ENCODE data around the gene RUSC1. TPM values are rescaled to one million over a fixed set of nuclear protein-coding genes. Genes with fewer than 3 reads are reported as not detected.
"Not testable (repeated sequence)": the region's sequence is repeated elsewhere in the genome, so short reads cannot be mapped to it uniquely, and the experiment has no call there.

The RUSC1 gene
- total RNA-seq, 8 experiments from 2014 or later, result 8.4 to 92.6 (median 49.8) TPM

GRCh38 chr1:155285631-155286044, 35.1 kb upstream of the RUSC1 start:
- 60 to 100% (median 94%) methylated on average over 1 to 16 of the region's 18 CpGs; no CpG with 5 or more reads in 4 of the 10 experiments for WGBS, 10 experiments
- Histone ChIP-seq H3K4me1 (replicated peaks in 1 of 2) (no peaks in the 10 kb centered on the region), H3K27ac (no peak overlapping the region), H3K4me3 (no peak overlapping the region)
- peak in 1 of 8 experiments; percentile 11 for ATAC-seq (replicated peaks in 6 of 8)
- in situ Hi-C loops (cut with MboI; ENCODE audit: low pct_unique_long_range_greater_than_20kb in 2 of 9, low sequenced_read_pairs in 9 of 9, unreplicated experiment in 9 of 9), result no loop called here

GRCh38 chr1:155286544-155286943, 34.1 kb upstream of the RUSC1 start:
- H3K4me1 ChIP-seq (replicated peaks in 1 of 2), result no peaks in the 10 kb centered on the region
- no peak overlapping the region for H3K27ac ChIP-seq
- in situ Hi-C loops (cut with MboI; ENCODE audit: low pct_unique_long_range_greater_than_20kb in 2 of 9, low sequenced_read_pairs in 9 of 9, unreplicated experiment in 9 of 9), result no loop called here
- WGBS, 10 experiments, result 72 to 100% (median 94%) methylated on average over 1 to 2 of the region's 2 CpGs; no CpG with 5 or more reads in 6 of the 10 experiments
- no peak for ATAC-seq (replicated peaks in 6 of 8)
- H3K4me3 ChIP-seq, result no peak overlapping the region

GRCh38 chr1:155287987-155288543, 32.6 kb upstream of the RUSC1 start:
- Histone ChIP-seq H3K4me1 (replicated peaks in 1 of 2) (no peaks in the 10 kb centered on the region), H3K27ac (no peak overlapping the region), H3K4me3 (no peak overlapping the region)
- peak in 4 of 8 experiments; percentile 14 to 24 (median 22) for ATAC-seq (replicated peaks in 6 of 8)
- WGBS, 10 experiments, result 85 to 100% (median 87%) methylated on average over 1 to 7 of the region's 21 CpGs; no CpG with 5 or more reads in 7 of the 10 experiments
- in situ Hi-C loops (cut with MboI; ENCODE audit: low pct_unique_long_range_greater_than_20kb in 2 of 9, low sequenced_read_pairs in 9 of 9, unreplicated experiment in 9 of 9), result no loop called here

- H3K27ac ChIP-seq; H3K4me3 ChIP-seq; in situ Hi-C loops (cut with MboI; ENCODE audit: low pct_unique_long_range_greater_than_20kb in 2 of 9, low sequenced_read_pairs in 9 of 9, unreplicated experiment in 9 of 9); ATAC-seq (replicated peaks in 6 of 8); H3K4me1 ChIP-seq (replicated peaks in 1 of 2): not testable (repeated sequence)
- 53 to 100% (median 82%) methylated on average over 3 to 8 of the region's 10 CpGs; no CpG with 5 or more reads in 2 of the 10 experiments for WGBS, 10 experiments
These were observed 29.7 kb upstream of the RUSC1 start for GRCh38 chr1:155291006-155291405.

- Histone ChIP-seq H3K4me1 (replicated peaks in 1 of 2) (peaks cover 18 to 21% of the 10 kb centered on the region in 2 donors), H3K27ac (no peak overlapping the region), H3K4me3 (no peak overlapping the region)
- 53 to 100% (median 80%) methylated on average over 1 to 10 of the region's 17 CpGs; no CpG with 5 or more reads in 4 of the 10 experiments for WGBS, 10 experiments
- in situ Hi-C loops (cut with MboI; ENCODE audit: low pct_unique_long_range_greater_than_20kb in 2 of 9, low sequenced_read_pairs in 9 of 9, unreplicated experiment in 9 of 9), result no loop called here
- no peak for ATAC-seq (replicated peaks in 6 of 8)
These were observed 27.5 kb upstream of the RUSC1 start for GRCh38 chr1:155293086-155293749.

GRCh38 chr1:155294520-155295182, 26.0 kb upstream of the RUSC1 start:
- 42 to 88% (median 58%) methylated on average over 10 to 32 of the region's 46 CpGs; no CpG with 5 or more reads in 4 of the 10 experiments for WGBS, 10 experiments
- Histone ChIP-seq H3K27ac (no peak overlapping the region), H3K4me3 (no peak overlapping the region), H3K4me1 (replicated peaks in 1 of 2) (peaks cover 18 to 23% of the 10 kb centered on the region in 2 donors)
- ATAC-seq (replicated peaks in 6 of 8), result peak in 2 of 8 experiments; percentile 13 to 19
- in situ Hi-C loops (cut with MboI; ENCODE audit: low pct_unique_long_range_greater_than_20kb in 2 of 9, low sequenced_read_pairs in 9 of 9, unreplicated experiment in 9 of 9), result no loop called here

GRCh38 chr1:155295183-155295941, 25.3 kb upstream of the RUSC1 start:
- Histone ChIP-seq H3K27ac (no peak overlapping the region), H3K4me1 (replicated peaks in 1 of 2) (peaks cover 18 to 23% of the 10 kb centered on the region in 2 donors), H3K4me3 (no peak overlapping the region)
- in situ Hi-C loops (cut with MboI; ENCODE audit: low pct_unique_long_range_greater_than_20kb in 2 of 9, low sequenced_read_pairs in 9 of 9, unreplicated experiment in 9 of 9), result no loop called here
- peak in 5 of 8 experiments; percentile 9 to 71 (median 59) for ATAC-seq (replicated peaks in 6 of 8)
- WGBS, 10 experiments, result 8 to 28% (median 18%) methylated on average over 8 to 16 of the region's 47 CpGs; no CpG with 5 or more reads in 6 of the 10 experiments

- no peak for ATAC-seq (replicated peaks in 6 of 8)
- in situ Hi-C loops (cut with MboI; ENCODE audit: low pct_unique_long_range_greater_than_20kb in 2 of 9, low sequenced_read_pairs in 9 of 9, unreplicated experiment in 9 of 9), result no loop called here
These were observed 24.8 kb upstream of the RUSC1 start for GRCh38 chr1:155295942-155296267.

GRCh38 chr1:155296661-155297060, 24.0 kb upstream of the RUSC1 start:
- no peak for ATAC-seq (replicated peaks in 6 of 8)
- 86 to 100% (median 97%) methylated on average over 1 to 3 of the region's 3 CpGs; no CpG with 5 or more reads in 4 of the 10 experiments for WGBS, 10 experiments
- peaks cover 18 to 23% of the 10 kb centered on the region in 2 donors for H3K4me1 ChIP-seq (replicated peaks in 1 of 2)
- in situ Hi-C loops (cut with MboI; ENCODE audit: low pct_unique_long_range_greater_than_20kb in 2 of 9, low sequenced_read_pairs in 9 of 9, unreplicated experiment in 9 of 9), result no loop called here
- H3K4me3 ChIP-seq, result no peak overlapping the region
- H3K27ac ChIP-seq, result peak overlapping the region; percentile 62 to 73

More at GRCh38 chr1:155295942-155296267, 24.8 kb upstream of the RUSC1 start:
- Histone ChIP-seq H3K4me3 (no peak overlapping the region), H3K4me1 (replicated peaks in 1 of 2) (peaks cover 18 to 23% of the 10 kb centered on the region in 2 donors), H3K27ac (no peak overlapping the region)
- 50 to 100% (median 90%) methylated on average over 1 to 6 of the region's 7 CpGs; no CpG with 5 or more reads in 3 of the 10 experiments for WGBS, 10 experiments

GRCh38 chr1:155297384-155297783, 23.3 kb upstream of the RUSC1 start:
- in situ Hi-C loops (cut with MboI; ENCODE audit: low pct_unique_long_range_greater_than_20kb in 2 of 9, low sequenced_read_pairs in 9 of 9, unreplicated experiment in 9 of 9), result no loop called here
- ATAC-seq (replicated peaks in 6 of 8), result peak in 5 of 8 experiments; percentile 66 to 90 (median 87)
- 0 to 82% (median 61%) methylated on average over 1 to 7 of the region's 7 CpGs for WGBS, 10 experiments
- Histone ChIP-seq H3K4me3 (no peak overlapping the region), H3K4me1 (replicated peaks in 1 of 2) (peaks cover 18 to 23% of the 10 kb centered on the region in 2 donors), H3K27ac (peak overlapping the region; percentile 62 to 73)

GRCh38 chr1:155300024-155300423, 20.7 kb upstream of the RUSC1 start:
- H3K4me3 ChIP-seq, result no peak overlapping the region
- in situ Hi-C loops (cut with MboI; ENCODE audit: low pct_unique_long_range_greater_than_20kb in 2 of 9, low sequenced_read_pairs in 9 of 9, unreplicated experiment in 9 of 9), result no loop called here
- ATAC-seq (replicated peaks in 6 of 8), result no peak
- 80 to 93% (median 90%) methylated on average over 1 to 8 of the region's 8 CpGs; no CpG with 5 or more reads in 3 of the 10 experiments for WGBS, 10 experiments
- no peak overlapping the region for H3K27ac ChIP-seq
- H3K4me1 ChIP-seq (replicated peaks in 1 of 2), result peaks cover 18 to 23% of the 10 kb centered on the region in 2 donors

GRCh38 chr1:155300553-155301329, 20.0 kb upstream of the RUSC1 start:
- H3K4me1 ChIP-seq (replicated peaks in 1 of 2), result peaks cover 18 to 23% of the 10 kb centered on the region in 2 donors
- ATAC-seq (replicated peaks in 6 of 8), result no peak
- H3K4me3 ChIP-seq, result no peak overlapping the region
- no peak overlapping the region for H3K27ac ChIP-seq
- in situ Hi-C loops (cut with MboI; ENCODE audit: low pct_unique_long_range_greater_than_20kb in 2 of 9, low sequenced_read_pairs in 9 of 9, unreplicated experiment in 9 of 9), result no loop called here
- WGBS, 10 experiments, result 42 to 100% (median 83%) methylated on average over 2 to 8 of the region's 9 CpGs; no CpG with 5 or more reads in 2 of the 10 experiments
